Muscle of leg (tissue), 11 donors: ENCODE results near the gene CDC42BPA. TPM values are rescaled to one million over a fixed set of nuclear protein-coding genes. Genes with fewer than 3 reads are reported as not detected.

ENCODE experiments used
- DNase-seq: peaks from one replicate; pipeline ENCODE4 v3.0.0; 2013
- H3K27ac ChIP-seq: one replicate; pipeline ENCODE4 v1.5.1; 2013; ENCODE audit warnings: mild to moderate bottlenecking, low read length, control low read depth
- H3K27me3 ChIP-seq: one replicate; pipeline ENCODE4 v1.6.1; 2013; ENCODE audit warnings: low read length; ENCODE audit not compliant: control insufficient read depth, insufficient read depth
- H3K36me3 ChIP-seq: one replicate; pipeline ENCODE4 v1.6.1; 2013; ENCODE audit warnings: low read length; ENCODE audit not compliant: control insufficient read depth, insufficient read depth
- H3K4me1 ChIP-seq: one replicate; pipeline ENCODE4 v1.6.1; 2013; ENCODE audit warnings: low read length; ENCODE audit not compliant: control insufficient read depth, insufficient read depth
- H3K4me3 ChIP-seq: one replicate; pipeline ENCODE4 v1.5.1; 2013; ENCODE audit warnings: low read length, control low read depth
- H3K9me3 ChIP-seq: replicated peaks from 2 replicates; pipeline ENCODE4 v1.6.1; 2013; ENCODE audit warnings: low read depth, low read length; ENCODE audit not compliant: control insufficient read depth
- WGBS: methylation state at CpG from one replicate; pipeline ENCODE4 v1.1.5; 2013; ENCODE audit warnings: missing lambda C conversion rate; ENCODE audit not compliant: insufficient coverage; 5-methylcytosine and 5-hydroxymethylcytosine counted together
- polyA plus RNA-seq, 8 donors: library from polyadenylated mRNA; unstranded; fragments of 120-200 nt; gene quantifications; one replicate each; pipeline versions ENCODE4 v1.2.1 to v1.2.3, GENCODE V29; 2013; ENCODE audit warnings: inconsistent platforms in 1 of 8, low replicate concordance in 1 of 8; ENCODE audit not compliant: insufficient read length in 8 of 8, insufficient read depth in 1 of 8
- total RNA-seq: library from RNA; stranded (reverse); fragments of 120-200 nt; gene quantifications from one replicate; pipeline ENCODE4 v1.2.4, GENCODE V29; 2013

The CDC42BPA gene
- total and polyA plus RNA-seq, 9 donors, result 22.0 to 38.2 (median 29.3) TPM

- Histone ChIP-seq H3K4me1 (peaks cover 36% of the 10 kb centered on the region), H3K27ac (peak overlapping the region; percentile 76), H3K27me3 (no peaks in the 10 kb centered on the region), H3K4me3 (no peak overlapping the region), H3K9me3 (peaks cover 8% of the 10 kb centered on the region), H3K36me3 (peaks cover 21% of the 10 kb centered on the region)
- DNase-seq, result peak; percentile 59
- 48% methylated on average over 7 of the region's 11 CpGs for WGBS
Observed at GRCh38 chr1:226973898-226974543, 344.3 kb downstream of the CDC42BPA start.

GRCh38 chr1:226973371-226973897, 344.9 kb downstream of the CDC42BPA start:
- Histone ChIP-seq H3K36me3 (peaks cover 15% of the 10 kb centered on the region), H3K9me3 (peaks cover 8% of the 10 kb centered on the region), H3K4me1 (peaks cover 32% of the 10 kb centered on the region), H3K4me3 (no peak overlapping the region), H3K27ac (peak overlapping the region; percentile 76), H3K27me3 (no peaks in the 10 kb centered on the region)
- 60% methylated on average over 1 of the region's 5 CpGs for WGBS
- DNase-seq, result peak; percentile 86

- Histone ChIP-seq H3K4me3 (no peak overlapping the region), H3K9me3 (peaks cover 8% of the 10 kb centered on the region), H3K36me3 (peaks cover 15% of the 10 kb centered on the region), H3K27me3 (no peaks in the 10 kb centered on the region), H3K27ac (peak overlapping the region; percentile 76), H3K4me1 (peaks cover 32% of the 10 kb centered on the region)
- DNase-seq, result no peak
- 80% methylated on average over 5 of the region's 6 CpGs for WGBS
Observed at GRCh38 chr1:226972931-226973330, 345.4 kb downstream of the CDC42BPA start.

- H3K4me1 ChIP-seq, result peaks cover 32% of the 10 kb centered on the region
- peaks cover 8% of the 10 kb centered on the region for H3K9me3 ChIP-seq
- no CpG with 5 or more reads among the region's 1 CpG for WGBS
- no peak overlapping the region for H3K27ac ChIP-seq
- DNase-seq, result no peak
- H3K4me3 ChIP-seq, result no peak overlapping the region
- peaks cover 3% of the 10 kb centered on the region for H3K36me3 ChIP-seq
- no peaks in the 10 kb centered on the region for H3K27me3 ChIP-seq
Observed at GRCh38 chr1:226971765-226972164, 346.5 kb downstream of the CDC42BPA start.

- peak; percentile 58 for DNase-seq
- peak overlapping the region; percentile 49 for H3K27ac ChIP-seq
Observed at GRCh38 chr1:226967665-226968064, 350.6 kb downstream of the CDC42BPA start.

GRCh38 chr1:226966683-226967082, 351.6 kb downstream of the CDC42BPA start:
- Histone ChIP-seq H3K36me3 (peaks cover 30% of the 10 kb centered on the region), H3K27ac (no peak overlapping the region), H3K9me3 (peaks cover 5% of the 10 kb centered on the region), H3K27me3 (no peaks in the 10 kb centered on the region), H3K4me1 (peaks cover 7% of the 10 kb centered on the region), H3K4me3 (no peak overlapping the region)
- WGBS, result no CpG with 5 or more reads among the region's 4 CpGs
- no peak for DNase-seq

More at GRCh38 chr1:226967665-226968064, 350.6 kb downstream of the CDC42BPA start:
- peaks cover 26% of the 10 kb centered on the region for H3K36me3 ChIP-seq
- no peaks in the 10 kb centered on the region for H3K27me3 ChIP-seq
- H3K4me3 ChIP-seq, result no peak overlapping the region
- peaks cover 8% of the 10 kb centered on the region for H3K9me3 ChIP-seq
- peaks cover 7% of the 10 kb centered on the region for H3K4me1 ChIP-seq
- 66% methylated on average over 2 of the region's 3 CpGs for WGBS

- 91% methylated on average over 19 of the region's 23 CpGs for WGBS
- H3K27ac ChIP-seq, result no peak overlapping the region
- DNase-seq, result no peak
- no peaks in the 10 kb centered on the region for H3K9me3 ChIP-seq
- H3K4me1 ChIP-seq, result peaks cover 7% of the 10 kb centered on the region
- H3K36me3 ChIP-seq, result peaks cover 30% of the 10 kb centered on the region
- H3K27me3 ChIP-seq, result no peaks in the 10 kb centered on the region
- H3K4me3 ChIP-seq, result no peak overlapping the region
Observed at GRCh38 chr1:226965581-226966440, 352.5 kb downstream of the CDC42BPA start.

- WGBS, result 91% methylated on average over 28 of the region's 29 CpGs
- Histone ChIP-seq H3K4me1 (peaks cover 7% of the 10 kb centered on the region), H3K27me3 (no peaks in the 10 kb centered on the region), H3K4me3 (no peak overlapping the region), H3K36me3 (peaks cover 28% of the 10 kb centered on the region), H3K27ac (peak overlapping the region; percentile 62), H3K9me3 (no peaks in the 10 kb centered on the region)
- DNase-seq, result no peak
Observed at GRCh38 chr1:226964611-226965486, 353.4 kb downstream of the CDC42BPA start.

GRCh38 chr1:226964068-226964425, 354.2 kb downstream of the CDC42BPA start:
- no peaks in the 10 kb centered on the region for H3K27me3 ChIP-seq
- 78% methylated on average over 5 of the region's 6 CpGs for WGBS
- H3K27ac ChIP-seq, result peak overlapping the region; percentile 62
- peaks cover 28% of the 10 kb centered on the region for H3K36me3 ChIP-seq
- peaks cover 7% of the 10 kb centered on the region for H3K4me1 ChIP-seq
- peak; percentile 48 for DNase-seq
- no peaks in the 10 kb centered on the region for H3K9me3 ChIP-seq
- no peak overlapping the region for H3K4me3 ChIP-seq
